Osteocyte (in vitro differentiated cells): ENCODE results near the gene LCNL1. TPM values are rescaled to one million over a fixed set of nuclear protein-coding genes. Genes with fewer than 3 reads are reported as not detected.
A peak's percentile ranks its signal among the peaks of the same experiment; 100 is the strongest.

Source experiments
- DNase-seq: peaks from one replicate; pipeline ENCODE4 v3.0.0; 2021; ENCODE audit warnings: mixed read lengths; ENCODE audit not compliant: unreplicated experiment; ENCODE audit errors: extremely low spot score
- H3K27ac Mint-ChIP-seq: one replicate; pipeline ENCODE4 v1.8.0; 2021; ENCODE audit warnings: mild to moderate bottlenecking, mixed read lengths; ENCODE audit not compliant: unreplicated experiment
- H3K27me3 Mint-ChIP-seq: one replicate; pipeline ENCODE4 v1.8.0; 2021; ENCODE audit warnings: mixed read lengths; ENCODE audit not compliant: unreplicated experiment
- H3K36me3 Mint-ChIP-seq: one replicate; pipeline ENCODE4 v1.8.0; 2021; ENCODE audit warnings: mixed read lengths; ENCODE audit not compliant: unreplicated experiment
- H3K4me1 Mint-ChIP-seq: one replicate; pipeline ENCODE4 v1.8.0; 2021; ENCODE audit warnings: mixed read lengths; ENCODE audit not compliant: unreplicated experiment
- H3K4me3 Mint-ChIP-seq: one replicate; pipeline ENCODE4 v1.8.0; 2021; ENCODE audit warnings: mild to moderate bottlenecking, moderate library complexity, mixed read lengths; ENCODE audit not compliant: unreplicated experiment
- H3K9me3 Mint-ChIP-seq: one replicate; pipeline ENCODE4 v1.8.0; 2021; ENCODE audit warnings: mixed read lengths; ENCODE audit not compliant: unreplicated experiment
- total RNA-seq: library from RNA; stranded (reverse); gene quantifications from 2 replicates; pipeline ENCODE4 v1.2.1, GENCODE V29; 2021
- TF ChIP-seq, protein P1 (sequence below): fragments of 200-600 bp; sonication (generic); IDR thresholded peaks from 2 replicates; pipeline ENCODE4 v1.5.0; 2021; ENCODE audit warnings: antibody characterized with exemption, mild to moderate bottlenecking, moderate library complexity

The LCNL1 gene
- total RNA-seq, 1 donor from 2014 or later, result 3.4 TPM

GRCh38 chr9:136937186-136938001, 45.4 kb upstream of the LCNL1 start:
- Mint-ChIP-seq H3K9me3 (no peaks in the 10 kb centered on the region), H3K36me3 (peaks cover 20% of the 10 kb centered on the region), H3K27ac (no peak overlapping the region), H3K4me3 (no peak overlapping the region), H3K4me1 (no peaks in the 10 kb centered on the region), H3K27me3 (no peaks in the 10 kb centered on the region)
- DNase-seq, result no peak
- TF ChIP-seq, protein P1, sequence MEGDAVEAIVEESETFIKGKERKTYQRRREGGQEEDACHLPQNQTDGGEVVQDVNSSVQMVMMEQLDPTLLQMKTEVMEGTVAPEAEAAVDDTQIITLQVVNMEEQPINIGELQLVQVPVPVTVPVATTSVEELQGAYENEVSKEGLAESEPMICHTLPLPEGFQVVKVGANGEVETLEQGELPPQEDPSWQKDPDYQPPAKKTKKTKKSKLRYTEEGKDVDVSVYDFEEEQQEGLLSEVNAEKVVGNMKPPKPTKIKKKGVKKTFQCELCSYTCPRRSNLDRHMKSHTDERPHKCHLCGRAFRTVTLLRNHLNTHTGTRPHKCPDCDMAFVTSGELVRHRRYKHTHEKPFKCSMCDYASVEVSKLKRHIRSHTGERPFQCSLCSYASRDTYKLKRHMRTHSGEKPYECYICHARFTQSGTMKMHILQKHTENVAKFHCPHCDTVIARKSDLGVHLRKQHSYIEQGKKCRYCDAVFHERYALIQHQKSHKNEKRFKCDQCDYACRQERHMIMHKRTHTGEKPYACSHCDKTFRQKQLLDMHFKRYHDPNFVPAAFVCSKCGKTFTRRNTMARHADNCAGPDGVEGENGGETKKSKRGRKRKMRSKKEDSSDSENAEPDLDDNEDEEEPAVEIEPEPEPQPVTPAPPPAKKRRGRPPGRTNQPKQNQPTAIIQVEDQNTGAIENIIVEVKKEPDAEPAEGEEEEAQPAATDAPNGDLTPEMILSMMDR, result no peak

GRCh38 chr9:136939431-136939995, 43.3 kb upstream of the LCNL1 start:
- no peaks in the 10 kb centered on the region for H3K27me3 Mint-ChIP-seq
- TF ChIP-seq, protein P1, result no peak
- peaks cover 20% of the 10 kb centered on the region for H3K36me3 Mint-ChIP-seq
- no peak overlapping the region for H3K4me3 Mint-ChIP-seq
- H3K9me3 Mint-ChIP-seq, result no peaks in the 10 kb centered on the region
- no peaks in the 10 kb centered on the region for H3K4me1 Mint-ChIP-seq
- peak; percentile 79 for DNase-seq
- no peak overlapping the region for H3K27ac Mint-ChIP-seq

DNA sequence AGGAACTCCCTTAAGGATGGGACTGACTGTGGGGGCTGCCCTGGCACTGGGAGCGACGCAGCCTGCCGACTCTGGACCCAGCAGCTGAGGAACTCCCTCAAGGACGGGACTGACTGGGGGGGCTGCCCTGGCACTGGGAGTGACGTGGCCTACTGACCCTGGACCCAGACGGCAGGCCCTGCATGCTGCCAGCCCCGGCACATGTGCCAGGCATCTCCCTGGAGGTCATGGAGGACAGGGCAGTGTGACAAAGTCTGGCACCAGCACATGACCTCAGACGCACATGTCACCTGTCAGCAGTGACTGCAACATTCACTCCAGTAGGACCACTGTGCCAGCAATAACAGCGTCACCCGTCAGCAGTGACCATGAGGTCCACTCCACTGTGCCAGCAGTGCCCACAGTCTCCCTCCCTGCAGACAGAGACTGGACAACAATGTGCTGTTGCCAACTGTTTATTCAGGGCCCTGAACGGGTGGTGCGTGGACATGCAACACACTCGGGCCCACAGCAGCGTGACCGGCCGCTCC, 42.7 kb upstream of the LCNL1 start:
- peaks cover 20% of the 10 kb centered on the region for H3K36me3 Mint-ChIP-seq
- H3K9me3 Mint-ChIP-seq, result no peaks in the 10 kb centered on the region
- no peaks in the 10 kb centered on the region for H3K27me3 Mint-ChIP-seq
- no peak overlapping the region for H3K27ac Mint-ChIP-seq
- DNase-seq, result no peak
- TF ChIP-seq, protein P1, result no peak
- H3K4me1 Mint-ChIP-seq, result peaks cover 3% of the 10 kb centered on the region
- H3K4me3 Mint-ChIP-seq, result no peak overlapping the region

GRCh38 chr9:136940526-136941230, 42.1 kb upstream of the LCNL1 start:
- H3K27ac Mint-ChIP-seq, result no peak overlapping the region
- no peak overlapping the region for H3K4me3 Mint-ChIP-seq
- no peaks in the 10 kb centered on the region for H3K27me3 Mint-ChIP-seq
- peaks cover 3% of the 10 kb centered on the region for H3K4me1 Mint-ChIP-seq
- no peaks in the 10 kb centered on the region for H3K9me3 Mint-ChIP-seq
- DNase-seq, result no peak
- H3K36me3 Mint-ChIP-seq, result peaks cover 20% of the 10 kb centered on the region
- TF ChIP-seq, protein P1, result no peak
